Ecto neural progenitor cell (in vitro differentiated cells): ENCODE measurements around the gene GPC6.

Experiments
- DNase-seq: peaks from one replicate; pipeline ENCODE4 v3.0.0-alpha.2; 2018; ENCODE audit warnings: low spot score

Gene GPC6

GRCh38 chr13:94053986-94054593, 827.5 kb downstream of the GPC6 start:
- DNase-seq: no peak

GRCh38 chr13:94056362-94056990, 829.9 kb downstream of the GPC6 start:
- DNase-seq: no peak

- no peak for DNase-seq
Observed at GRCh38 chr13:94057618-94058186, 831.1 kb downstream of the GPC6 start.

GRCh38 chr13:94058821-94059360, 832.3 kb downstream of the GPC6 start:
- DNase-seq: no peak

- no peak for DNase-seq
Observed at GRCh38 chr13:94061301-94061700, 834.7 kb downstream of the GPC6 start.

GRCh38 chr13:94063096-94063495, 836.5 kb downstream of the GPC6 start:
- no peak for DNase-seq

GRCh38 chr13:94063848-94064247, 837.2 kb downstream of the GPC6 start:
- DNase-seq: no peak

GRCh38 chr13:94065741-94066140, 839.1 kb downstream of the GPC6 start:
- no peak for DNase-seq

GRCh38 chr13:94073007-94073744, 846.6 kb downstream of the GPC6 start:
- DNase-seq: no peak

GRCh38 chr13:94079876-94080275, 853.3 kb downstream of the GPC6 start:
- no peak for DNase-seq

GRCh38 chr13:94080527-94080926, 853.9 kb downstream of the GPC6 start:
- DNase-seq: no peak

- no peak for DNase-seq
Observed at GRCh38 chr13:94087100-94087499, 860.5 kb downstream of the GPC6 start.

- DNase-seq: no peak
Observed at GRCh38 chr13:94088742-94089141, 862.1 kb downstream of the GPC6 start.

- no peak for DNase-seq
Observed at GRCh38 chr13:94090773-94091480, 864.3 kb downstream of the GPC6 start.

GRCh38 chr13:94093652-94094315, 867.2 kb downstream of the GPC6 start:
- DNase-seq: no peak

- DNase-seq: no peak
Observed at GRCh38 chr13:94109715-94110374, 883.2 kb downstream of the GPC6 start.

GRCh38 chr13:94112227-94112626, 885.6 kb downstream of the GPC6 start:
- DNase-seq: no peak

GRCh38 chr13:94112731-94113130, 886.1 kb downstream of the GPC6 start:
- no peak for DNase-seq

- DNase-seq: no peak
Observed at GRCh38 chr13:94113245-94113644, 886.6 kb downstream of the GPC6 start.

GRCh38 chr13:94114166-94114565, 887.6 kb downstream of the GPC6 start:
- no peak for DNase-seq

GRCh38 chr13:94115054-94115453, 888.4 kb downstream of the GPC6 start:
- no peak for DNase-seq
